Left ventricle myocardium superior (tissue), 1 donor: ENCODE data around the gene TSPAN33. TPM values are rescaled to one million over a fixed set of nuclear protein-coding genes. Genes with fewer than 3 reads are reported as not detected.
A peak's percentile ranks its signal among the peaks of the same experiment; 100 is the strongest.

Experiments
- ATAC-seq: fragments of 200-7000 bp; cut with Tn5 transposase; one replicate; pipeline ENCODE4 v1.9.1; 2020; ENCODE audit warnings: mild to moderate bottlenecking, moderate library complexity
- DNase-seq: peaks from one replicate; pipeline ENCODE4 v3.0.0-alpha.2; 2020
- intact Hi-C: fragments of 100-400 bp; cut with micrococcal nuclease; formaldehyde crosslinking; loops from one replicate; pipeline ENCODE4 v1.11.0; 2022
- total RNA-seq: library from RNA; stranded (reverse); fragmentation: NEBNext Ultra II Directional; extraction: Animal tissue kit (Norgen Biotek cat#: 25700); gene quantifications from one replicate; pipeline ENCODE4 v1.2.1, GENCODE V29; 2021
- donor health status: DM: no; HTN: yes; CAD: no; lungs with severe emphysema.

The TSPAN33 gene
- total RNA-seq, 1 donor from 2014 or later: 15.1 TPM

GRCh38 chr7:129127601-129128000, 16.9 kb upstream of the TSPAN33 start:
- intact Hi-C loops: no loop called here
- DNase-seq (no peak), ATAC-seq (no peak)

GRCh38 chr7:129134356-129134987, 10.0 kb upstream of the TSPAN33 start:
- intact Hi-C loops: no loop called here
- ATAC-seq (peak; percentile 47), DNase-seq (no peak)

GRCh38 chr7:129136887-129137642, 7.4 kb upstream of the TSPAN33 start:
- ATAC-seq: no peak
- no peak for DNase-seq
- intact Hi-C loops: no loop called here

GRCh38 chr7:129143724-129144094, 798 bp upstream of the TSPAN33 start:
- no peak for DNase-seq
- no peak for ATAC-seq
- intact Hi-C loops: no loop called here

GRCh38 chr7:129144834-129145668, 544 bp downstream of the TSPAN33 start:
- no peak for ATAC-seq
- intact Hi-C loops: no loop called here
- DNase-seq: no peak

GRCh38 chr7:129146237-129146979, 1.9 kb downstream of the TSPAN33 start:
- ATAC-seq (peak; percentile 54), DNase-seq (peak; percentile 70)
- intact Hi-C loops: no loop called here

GRCh38 chr7:129147731-129148130, 3.2 kb downstream of the TSPAN33 start:
- DNase-seq: no peak
- ATAC-seq: peak; percentile 4
- intact Hi-C loops: no loop called here

GRCh38 chr7:129149511-129149910, 5.0 kb downstream of the TSPAN33 start:
- DNase-seq (no peak), ATAC-seq (no peak)
- intact Hi-C loops: no loop called here

- ATAC-seq (peak; percentile 50), DNase-seq (peak; percentile 65)
- intact Hi-C loops: no loop called here
Observed at GRCh38 chr7:129150199-129150996, 5.9 kb downstream of the TSPAN33 start.

- intact Hi-C loops: no loop called here
- DNase-seq: no peak
- ATAC-seq: no peak
Observed at GRCh38 chr7:129157651-129158050, 13.1 kb downstream of the TSPAN33 start.

- peak; percentile 92 for ATAC-seq
Observed at GRCh38 chr7:129159539-129159938, 15.0 kb downstream of the TSPAN33 start.

GRCh38 chr7:129160161-129160905, 15.8 kb downstream of the TSPAN33 start:
- intact Hi-C loops: no loop called here
- DNase-seq (no peak), ATAC-seq (no peak)

More at GRCh38 chr7:129159539-129159938, 15.0 kb downstream of the TSPAN33 start:
- intact Hi-C loops: no loop called here
- peak; percentile 67 for DNase-seq

GRCh38 chr7:129161524-129162225, 17.2 kb downstream of the TSPAN33 start:
- intact Hi-C loops: no loop called here
- no peak for ATAC-seq
- DNase-seq: no peak

- intact Hi-C loops: no loop called here
- no peak for DNase-seq
- ATAC-seq: no peak
Observed at GRCh38 chr7:129162732-129163131, 18.2 kb downstream of the TSPAN33 start.

- intact Hi-C loops: no loop called here
- DNase-seq (no peak), ATAC-seq (no peak)
Observed at GRCh38 chr7:129163875-129164544, 19.5 kb downstream of the TSPAN33 start.

GRCh38 chr7:129166745-129167144, 22.2 kb downstream of the TSPAN33 start:
- intact Hi-C loops: no loop called here
- no peak for ATAC-seq
- no peak for DNase-seq

- intact Hi-C loops: no loop called here
- DNase-seq (no peak), ATAC-seq (no peak)
Observed at GRCh38 chr7:129167817-129168216, 23.3 kb downstream of the TSPAN33 start.
